GM19240 (cell line): Measurements from ENCODE around the gene ITGAL.
"Not testable (repeated sequence)": the region's sequence is repeated elsewhere in the genome, so short reads cannot be mapped to it uniquely, and the experiment has no call there.

Experiments used
- DNase-seq: peaks from one replicate; pipeline ENCODE4 v3.0.0; 2011; ENCODE audit warnings: low spot score; ENCODE audit not compliant: insufficient read length

ITGAL gene

DNA sequence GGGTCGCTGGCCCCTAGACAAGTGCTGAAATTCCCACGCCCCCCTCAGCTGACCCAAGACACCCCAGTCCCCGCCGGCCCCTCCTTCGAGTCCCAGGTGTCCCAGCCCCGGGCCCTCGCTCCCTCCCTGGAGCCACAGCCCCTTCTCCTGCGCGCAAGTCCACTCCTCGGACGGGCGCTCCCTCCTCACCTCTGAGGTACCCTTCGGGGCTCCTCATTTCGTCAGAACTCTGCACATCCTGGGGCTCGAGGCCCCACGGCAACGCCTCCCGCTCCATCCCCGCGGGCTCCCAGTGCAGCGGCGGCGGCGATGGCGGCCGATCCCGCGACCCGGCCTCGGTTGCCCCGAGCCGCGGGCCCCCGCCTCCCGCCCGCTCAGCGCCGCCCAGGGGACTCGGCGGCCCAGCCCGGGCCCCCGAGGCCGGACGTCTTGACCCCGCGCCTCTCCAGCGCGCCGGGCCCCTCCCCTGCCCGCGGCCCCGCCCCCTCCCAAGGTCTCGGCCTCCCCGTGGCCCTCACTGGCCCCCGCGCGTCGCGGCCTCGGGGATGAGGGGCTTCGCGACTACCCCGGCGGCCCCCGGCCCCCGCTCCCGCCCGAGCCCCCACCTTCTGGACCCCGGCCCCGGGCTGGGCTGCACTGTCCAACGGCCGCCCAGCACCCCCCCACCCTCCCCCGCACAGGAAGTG lies 53.7 kb downstream of the ITGAL start, which contains the start of gene ZNF768:
TSS of gene ZNF768 (minus strand) at position 430 of the 686 bp plus-strand sequence. CDS start at position 277, 153 bp downstream.
- peak; percentile 27 for DNase-seq

DNA sequence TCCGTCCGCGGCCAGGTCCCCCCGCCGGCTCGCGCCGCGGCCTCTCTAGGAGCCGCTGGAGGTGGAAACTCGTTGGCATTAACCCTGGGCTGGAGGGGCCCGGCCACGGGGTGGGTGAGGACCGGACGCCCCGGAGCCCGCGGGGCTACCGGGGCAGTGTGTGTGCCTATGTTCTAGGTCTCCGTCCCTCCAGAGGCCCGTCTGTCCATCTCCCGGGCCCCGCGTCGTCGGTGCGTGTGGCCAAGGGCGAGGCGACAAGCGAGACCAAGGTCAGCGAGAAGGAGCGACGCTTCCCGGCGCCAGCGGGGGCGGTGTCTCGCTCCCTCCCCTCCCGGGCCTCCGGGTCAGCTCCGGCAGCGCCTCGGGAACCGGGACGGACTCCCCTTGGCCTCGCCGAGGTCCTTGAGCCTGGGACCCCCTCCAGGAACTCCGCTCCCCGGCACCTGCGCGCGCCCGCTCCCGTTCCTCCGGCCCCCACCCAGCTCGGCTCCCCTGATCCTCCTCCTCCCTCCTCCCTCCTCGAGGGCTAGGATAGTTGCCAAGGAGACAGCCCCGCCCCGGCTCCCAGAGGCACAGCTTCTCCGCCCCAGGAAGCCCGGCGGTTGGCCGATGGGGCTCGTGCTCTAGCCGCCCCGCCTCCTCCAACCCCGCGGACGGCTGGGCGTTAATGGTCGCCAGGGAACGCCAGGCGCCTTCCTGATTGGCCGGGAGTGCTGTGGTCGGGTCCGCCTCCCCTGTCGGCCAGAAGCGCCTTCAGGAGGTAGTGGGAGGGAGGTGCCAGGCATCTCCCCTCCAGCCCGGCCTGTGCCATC lies 54.5 kb downstream of the ITGAL start:
- DNase-seq, result peak; percentile 97

- peak; percentile 55 for DNase-seq
Measured at GRCh38 chr16:30527635-30528178, 55.2 kb downstream of the ITGAL start.

GRCh38 chr16:30528799-30529457 lies 56.4 kb downstream of the ITGAL start:
- DNase-seq, result no peak

- DNase-seq, result no peak
Measured at GRCh38 chr16:30530163-30531037, 57.9 kb downstream of the ITGAL start.

DNA sequence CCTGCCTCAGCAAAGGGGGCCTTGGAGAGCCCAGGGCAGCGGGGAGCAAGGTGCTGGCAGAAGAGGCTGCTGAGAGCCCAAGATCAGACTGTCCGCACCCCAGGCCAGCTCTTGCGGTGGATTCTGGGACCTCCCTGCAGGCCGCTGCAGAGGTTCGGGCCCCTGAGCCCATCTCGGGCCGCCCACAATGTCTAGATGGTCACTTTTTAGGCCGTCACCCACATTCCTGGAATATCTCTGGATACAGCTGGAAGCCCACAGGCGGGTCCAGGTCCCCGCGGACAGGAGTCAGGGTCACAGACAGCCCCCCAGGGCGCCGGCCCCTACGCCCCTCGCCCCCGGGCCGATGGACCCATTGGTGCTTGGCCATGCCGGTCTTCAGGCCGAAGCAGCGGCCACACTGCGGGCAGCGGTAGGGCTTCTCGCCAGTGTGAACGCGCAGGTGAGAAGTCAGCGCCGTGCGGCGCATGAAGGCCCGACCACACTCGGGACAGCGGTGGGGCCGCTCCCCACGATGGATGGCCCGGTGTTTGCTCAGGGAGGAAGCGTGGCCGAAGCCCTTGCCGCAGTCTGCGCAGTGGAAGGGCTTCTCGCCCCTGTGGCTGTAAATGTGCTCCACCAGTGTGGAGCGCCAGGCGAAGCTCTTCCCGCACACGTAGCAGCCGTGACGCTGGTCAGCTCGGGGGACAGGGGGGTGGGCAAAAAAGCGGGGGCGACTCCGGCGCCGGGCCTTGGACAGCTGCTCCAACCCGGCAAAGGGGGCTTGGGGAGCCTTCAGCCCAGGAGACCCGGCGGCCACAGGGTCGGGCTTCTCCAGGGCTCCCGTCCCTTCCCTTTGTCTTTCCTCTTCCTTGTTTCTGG lies 60.0 kb downstream of the ITGAL start:
- no peak for DNase-seq

GRCh38 chr16:30533146-30533522 lies 60.6 kb downstream of the ITGAL start:
- DNase-seq, result no peak

DNA sequence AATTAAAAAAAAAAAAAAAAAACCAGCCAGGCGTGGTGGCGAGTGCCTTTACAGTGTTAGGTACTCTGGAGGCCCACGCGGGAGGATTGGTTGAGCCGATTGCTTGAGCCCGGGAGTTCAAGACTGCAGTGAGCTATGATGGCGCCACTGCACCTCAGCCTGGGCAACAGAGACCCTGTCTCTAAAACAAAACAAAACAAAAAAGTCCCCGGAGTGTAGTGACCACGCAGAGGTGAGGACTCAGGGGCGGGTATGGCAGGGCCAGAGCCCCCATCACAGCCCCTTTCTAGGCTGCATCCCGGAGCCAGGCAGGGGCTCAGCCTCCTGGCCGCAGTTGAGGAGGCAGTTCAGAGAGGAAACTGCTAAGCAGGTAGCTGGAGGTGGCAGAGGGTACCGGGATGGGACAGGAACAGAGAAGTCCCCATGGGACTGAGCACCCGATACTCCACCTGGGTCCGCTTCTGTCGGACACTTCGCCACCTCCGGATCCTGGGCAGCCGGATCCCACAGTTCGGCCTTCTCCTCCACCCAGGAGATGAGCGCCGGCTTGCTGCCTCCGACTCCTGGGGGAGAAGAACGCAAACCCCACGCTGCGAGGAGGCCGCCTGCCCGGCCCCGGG lies 61.3 kb downstream of the ITGAL start:
- DNase-seq, result no peak

DNA sequence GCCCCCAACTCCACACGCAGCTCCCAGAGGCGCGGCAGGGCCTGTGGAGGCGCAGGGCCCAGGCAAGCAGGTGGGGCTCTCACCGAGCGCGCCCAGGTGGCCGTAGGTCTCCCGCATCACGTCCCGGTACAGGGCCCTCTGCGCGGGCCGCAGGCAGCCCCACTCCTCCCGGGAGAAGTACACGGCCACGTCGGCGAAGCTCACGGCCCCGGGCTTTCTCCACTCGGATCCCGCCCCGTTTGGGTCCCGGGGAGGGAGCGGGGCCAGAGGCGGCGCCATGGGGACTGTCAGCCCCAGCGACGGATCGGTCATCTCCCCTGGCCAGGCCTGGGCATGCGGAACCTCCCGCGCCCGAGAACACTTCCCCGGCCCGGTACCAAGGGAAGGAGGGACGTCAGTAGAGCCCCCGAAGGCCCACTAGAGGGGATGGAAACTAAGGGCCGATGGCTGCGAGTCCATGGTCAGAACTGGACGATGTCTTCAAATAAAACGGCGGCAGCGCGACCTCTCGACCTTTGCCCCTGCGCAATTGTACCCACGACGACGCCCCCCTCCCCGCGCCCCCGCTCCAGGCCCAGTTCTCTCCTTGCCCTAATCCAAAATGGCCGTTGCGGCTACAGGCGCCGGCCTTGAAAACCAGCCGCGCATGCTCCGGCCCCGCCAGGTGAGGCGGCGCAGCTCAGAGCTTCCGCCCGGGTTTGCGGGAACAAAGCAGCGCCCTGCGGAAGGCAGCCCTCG lies 62.0 kb downstream of the ITGAL start, which contains the start of gene ZNF747:
TSS of gene ZNF747 (minus strand) at position 491 of the 738 bp plus-strand sequence. CDS start at position 312, 179 bp downstream.
- DNase-seq, result peak; percentile 93

DNA sequence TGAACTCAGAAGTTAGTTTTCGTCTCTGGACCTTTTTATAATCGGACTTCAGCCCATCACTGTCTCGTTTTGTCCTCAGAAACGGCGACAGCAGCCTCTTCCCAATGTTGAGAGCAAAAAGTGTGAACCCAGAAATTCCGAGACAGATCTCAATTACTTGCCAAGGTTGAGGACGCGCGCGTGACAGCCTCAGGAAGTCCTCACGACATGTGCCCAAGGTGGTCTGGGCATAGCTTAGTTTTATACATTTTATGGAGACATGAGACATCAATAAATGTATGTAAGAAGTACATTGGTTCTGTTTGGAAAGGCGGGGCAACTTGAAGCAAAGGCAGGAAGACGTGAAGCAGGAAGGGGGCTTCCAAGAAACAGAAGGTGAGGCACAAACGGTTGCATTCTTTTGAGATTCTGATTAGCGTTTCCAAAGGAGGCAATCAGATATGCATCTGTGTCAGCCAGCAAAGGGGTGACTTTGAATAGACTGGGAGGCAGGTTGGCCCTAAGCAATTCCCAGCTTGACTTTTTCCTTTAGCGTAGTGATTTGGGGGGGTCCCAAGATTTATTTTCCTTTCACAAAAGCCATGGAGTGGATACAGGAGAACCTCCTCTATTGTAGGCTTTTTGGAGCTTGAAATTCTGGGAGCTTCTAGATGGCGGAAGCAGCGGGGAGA lies 62.7 kb downstream of the ITGAL start:
- no peak for DNase-seq

- peak; percentile 75 for DNase-seq
Measured at GRCh38 chr16:30535777-30536190, 63.2 kb downstream of the ITGAL start.

GRCh38 chr16:30536391-30537024 lies 64.0 kb downstream of the ITGAL start:
- not testable (repeated sequence) for DNase-seq

- DNase-seq, result no peak
Measured at GRCh38 chr16:30539000-30539964, 66.7 kb downstream of the ITGAL start.

DNA sequence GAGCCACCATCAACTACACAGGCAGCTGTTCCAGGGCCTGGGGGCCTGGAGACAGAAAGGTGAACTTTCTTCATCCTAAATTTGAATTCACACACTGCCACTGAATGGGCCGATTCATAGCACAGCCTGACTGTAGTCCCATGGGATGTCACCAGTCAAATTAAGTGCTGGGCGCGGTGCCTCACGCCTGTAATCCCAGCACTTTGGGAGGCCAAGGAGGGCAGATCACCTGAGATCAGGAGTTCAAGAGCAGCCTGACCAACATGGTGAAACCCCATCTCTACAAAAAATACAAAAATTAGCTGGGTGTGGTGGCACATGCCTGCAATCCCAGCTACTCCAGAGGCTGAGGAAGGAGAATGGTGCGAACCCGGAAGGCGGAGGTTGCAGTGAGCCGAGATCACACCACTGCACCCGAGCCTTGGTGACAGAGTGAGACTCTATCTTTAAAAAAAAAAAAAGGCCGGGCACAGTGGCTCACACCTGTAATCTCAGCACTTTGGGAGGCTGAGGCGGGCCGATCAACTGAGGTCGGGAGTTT lies 67.5 kb downstream of the ITGAL start:
- DNase-seq, result not testable (repeated sequence)

DNA sequence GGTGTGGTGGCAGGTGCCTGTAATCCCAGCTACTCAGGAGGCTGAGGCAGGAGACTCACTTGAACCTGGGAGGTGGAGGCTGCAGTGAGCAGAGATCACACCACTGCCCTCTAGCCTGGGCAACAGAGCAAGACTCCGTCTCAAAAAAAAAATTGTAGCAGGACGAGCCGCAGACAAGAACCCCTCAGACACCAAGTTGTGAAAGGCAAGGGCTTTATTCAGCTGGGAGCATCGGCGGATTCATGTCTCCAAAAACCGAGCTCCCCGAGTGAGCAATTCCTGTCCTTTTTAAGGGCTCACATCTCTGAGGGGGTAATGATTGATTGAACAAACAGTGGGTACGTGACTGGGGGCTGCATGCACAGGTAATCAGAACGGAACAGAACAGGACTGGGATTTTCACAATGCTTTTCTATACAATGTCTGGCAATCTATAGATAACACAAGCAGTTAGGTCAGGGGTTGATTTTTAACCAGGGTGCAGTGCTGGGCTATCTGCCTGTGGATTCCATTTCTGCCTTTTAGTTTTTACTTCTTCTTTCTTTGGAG lies 68.4 kb downstream of the ITGAL start:
- DNase-seq, result not testable (repeated sequence)
